GM12878 (cell line): ENCODE results near the gene NLRP9. TPM values are rescaled to one million over a fixed set of nuclear protein-coding genes. Genes with fewer than 3 reads are reported as not detected.

ENCODE experiments used
- polyA plus RNA-seq, 11 experiments: library from polyadenylated mRNA; depleted of rRNA in 4 of 11; unstranded in 6 of 11; stranded (reverse) in 5 of 11; fragments of >200 nt; fragmentation: Nextera tagmentation in 4 of 11; fragmentation: Illumina TruSeq in 1 of 11; extraction: Ambion mirVana in 4 of 11; extraction: Trizol in 1 of 11; gene quantifications; 1 replicate in 1 of 11; 2 replicates in 10 of 11; pipeline versions ENCODE4 v1.2.1 to v1.2.3, GENCODE V29; 2011 to 2016; ENCODE audit warnings: inconsistent platforms in 2 of 11, missing spikeins in 2 of 11, low read depth in 1 of 11
- small RNA-seq: library from RNA; depleted of rRNA; stranded (forward); fragments of <200 nt; gene quantifications from one replicate; pipeline ENCODE3, GENCODE V24; 2014
- total RNA-seq, 4 experiments: library from RNA; depleted of rRNA in 3 of 4; stranded (reverse); fragments of >200 nt in 3 of 4; fragmentation: Illumina TruSeq in 1 of 4; extraction: Trizol in 1 of 4; gene quantifications; 2 replicates each; pipeline versions ENCODE4 v1.2.1 to v1.2.3, GENCODE V29; 2013 to 2021

The NLRP9 gene
- total and polyA plus RNA-seq, 10 of the 15 experiments (the other 5 are each of a cell fraction or from before 2014, with no cell fraction given), result not detected

Small RNA genes lying within 50 kb of the gene (small RNA-seq; reads per million reads assigned to genes)
- not detected for gene AC010525.2

Other genes with a start within 250 kb of the NLRP9 start
Only the 7 nearest of the 20 such genes appear.
- gene ZNF581, start 94.8 kb downstream of the NLRP9 start, total RNA-seq (2014; rRNA removed), result 22.1 and 25.4 TPM in 2 replicates
- gene ZNF581, start 94.8 kb downstream of the NLRP9 start, total RNA-seq (2014; rRNA removed; fragmentation: Illumina TruSeq; extraction: Trizol), result 14.0 and 14.1 TPM in 2 replicates
- 44.9 and 45.4 TPM in 2 replicates for gene ZNF581, start 94.8 kb downstream of the NLRP9 start, total RNA-seq (2021)
- 13.5 and 19.1 TPM in 2 replicates for gene ZNF581, start 94.8 kb downstream of the NLRP9 start, polyA plus RNA-seq (2011; rRNA removed)
- gene ZNF581, start 94.8 kb downstream of the NLRP9 start, polyA plus RNA-seq (2014; fragmentation: Illumina TruSeq; extraction: Trizol), result 7.8 and 13.2 TPM in 2 replicates
- 10 to 100 TPM in 1 of 2 experiments, 1 to 10 TPM in 1; 4.7 to 18.1 TPM for gene ZNF581, start 94.8 kb downstream of the NLRP9 start, polyA plus RNA-seq (2014; fragmentation: Nextera tagmentation; extraction: Ambion mirVana)
- 39.6 and 45.3 TPM in 2 replicates for gene ZNF581, start 94.8 kb downstream of the NLRP9 start, polyA plus RNA-seq (2014; rRNA removed)
- 10 to 100 TPM; 29.1 to 37.0 TPM for gene ZNF581, start 94.8 kb downstream of the NLRP9 start, polyA plus RNA-seq (2016; fragmentation: Nextera tagmentation; extraction: Ambion mirVana)
- 19.2 and 22.5 TPM in 2 replicates for gene CCDC106, start 90.2 kb downstream of the NLRP9 start, total RNA-seq (2014; rRNA removed)
- gene CCDC106, start 90.2 kb downstream of the NLRP9 start, total RNA-seq (2014; rRNA removed; fragmentation: Illumina TruSeq; extraction: Trizol), result 11.9 and 12.7 TPM in 2 replicates
- gene CCDC106, start 90.2 kb downstream of the NLRP9 start, total RNA-seq (2021), result 33.1 and 34.2 TPM in 2 replicates
- gene CCDC106, start 90.2 kb downstream of the NLRP9 start, polyA plus RNA-seq (2011; rRNA removed), result 7.8 and 16.4 TPM in 2 replicates
- gene CCDC106, start 90.2 kb downstream of the NLRP9 start, polyA plus RNA-seq (2014; fragmentation: Illumina TruSeq; extraction: Trizol), result 7.7 and 19.2 TPM in 2 replicates
- gene CCDC106, start 90.2 kb downstream of the NLRP9 start, polyA plus RNA-seq (2014; fragmentation: Nextera tagmentation; extraction: Ambion mirVana), result under 1 TPM; 0.04 to 0.14 TPM
- gene CCDC106, start 90.2 kb downstream of the NLRP9 start, polyA plus RNA-seq (2014; rRNA removed), result 35.9 and 39.9 TPM in 2 replicates
- gene CCDC106, start 90.2 kb downstream of the NLRP9 start, polyA plus RNA-seq (2016; fragmentation: Nextera tagmentation; extraction: Ambion mirVana), result 10 to 100 TPM; 20.4 to 25.7 TPM
- 204 and 228 TPM in 2 replicates for gene U2AF2, start 83.4 kb downstream of the NLRP9 start, total RNA-seq (2014; rRNA removed)
- gene U2AF2, start 83.4 kb downstream of the NLRP9 start, total RNA-seq (2014; rRNA removed; fragmentation: Illumina TruSeq; extraction: Trizol), result 112 and 121 TPM in 2 replicates
- gene U2AF2, start 83.4 kb downstream of the NLRP9 start, total RNA-seq (2021), result 308 and 338 TPM in 2 replicates
- 54.9 and 140 TPM in 2 replicates for gene U2AF2, start 83.4 kb downstream of the NLRP9 start, polyA plus RNA-seq (2011; rRNA removed)
- gene U2AF2, start 83.4 kb downstream of the NLRP9 start, polyA plus RNA-seq (2014; fragmentation: Illumina TruSeq; extraction: Trizol), result 50.9 and 141 TPM in 2 replicates
- gene U2AF2, start 83.4 kb downstream of the NLRP9 start, polyA plus RNA-seq (2014; fragmentation: Nextera tagmentation; extraction: Ambion mirVana), result 1 to 10 TPM; 3.0 to 8.3 TPM
- 284 and 360 TPM in 2 replicates for gene U2AF2, start 83.4 kb downstream of the NLRP9 start, polyA plus RNA-seq (2014; rRNA removed)
- 10 to 100 TPM; 46.2 to 48.9 TPM for gene U2AF2, start 83.4 kb downstream of the NLRP9 start, polyA plus RNA-seq (2016; fragmentation: Nextera tagmentation; extraction: Ambion mirVana)
- 7.7 and 12.0 TPM in 2 replicates for gene EPN1, start 63.2 kb downstream of the NLRP9 start, total RNA-seq (2014; rRNA removed)
- gene EPN1, start 63.2 kb downstream of the NLRP9 start, total RNA-seq (2014; rRNA removed; fragmentation: Illumina TruSeq; extraction: Trizol), result 4.7 and 6.2 TPM in 2 replicates
- 79.8 and 88.5 TPM in 2 replicates for gene EPN1, start 63.2 kb downstream of the NLRP9 start, total RNA-seq (2021)
- 3.4 and 9.3 TPM in 2 replicates for gene EPN1, start 63.2 kb downstream of the NLRP9 start, polyA plus RNA-seq (2011; rRNA removed)
- 2.0 and 6.8 TPM in 2 replicates for gene EPN1, start 63.2 kb downstream of the NLRP9 start, polyA plus RNA-seq (2014; fragmentation: Illumina TruSeq; extraction: Trizol)
- under 1 TPM; 0.11 to 0.16 TPM for gene EPN1, start 63.2 kb downstream of the NLRP9 start, polyA plus RNA-seq (2014; fragmentation: Nextera tagmentation; extraction: Ambion mirVana)
- 36.9 and 47.0 TPM in 2 replicates for gene EPN1, start 63.2 kb downstream of the NLRP9 start, polyA plus RNA-seq (2014; rRNA removed)
- 10 to 100 TPM; 21.8 to 22.1 TPM for gene EPN1, start 63.2 kb downstream of the NLRP9 start, polyA plus RNA-seq (2016; fragmentation: Nextera tagmentation; extraction: Ambion mirVana)
- gene RFPL4A, start 20.7 kb upstream of the NLRP9 start, total RNA-seq (2014; rRNA removed), result 0.22 TPM in 1 of 2 replicates, not detected in the other
- not detected in 2 replicates for gene RFPL4A, start 20.7 kb upstream of the NLRP9 start, total RNA-seq (2014; rRNA removed; fragmentation: Illumina TruSeq; extraction: Trizol)
- gene RFPL4A, start 20.7 kb upstream of the NLRP9 start, total RNA-seq (2021), result not detected in 2 replicates
- 0.19 TPM in 1 of 2 replicates, not detected in the other for gene RFPL4A, start 20.7 kb upstream of the NLRP9 start, polyA plus RNA-seq (2011; rRNA removed)
- gene RFPL4A, start 20.7 kb upstream of the NLRP9 start, polyA plus RNA-seq (2014; fragmentation: Illumina TruSeq; extraction: Trizol), result not detected in 2 replicates
- under 1 TPM in 1 of 2 experiments, not detected in 1; 0.18 TPM for gene RFPL4A, start 20.7 kb upstream of the NLRP9 start, polyA plus RNA-seq (2014; fragmentation: Nextera tagmentation; extraction: Ambion mirVana)
- gene RFPL4A, start 20.7 kb upstream of the NLRP9 start, polyA plus RNA-seq (2014; rRNA removed), result not detected in 2 replicates
- not detected for gene RFPL4A, start 20.7 kb upstream of the NLRP9 start, polyA plus RNA-seq (2016; fragmentation: Nextera tagmentation; extraction: Ambion mirVana)
- not detected in 2 replicates for gene RFPL4AL1, start 30.7 kb upstream of the NLRP9 start, total RNA-seq (2014; rRNA removed)
- not detected in 2 replicates for gene RFPL4AL1, start 30.7 kb upstream of the NLRP9 start, total RNA-seq (2014; rRNA removed; fragmentation: Illumina TruSeq; extraction: Trizol)
- not detected in 2 replicates for gene RFPL4AL1, start 30.7 kb upstream of the NLRP9 start, total RNA-seq (2021)
- gene RFPL4AL1, start 30.7 kb upstream of the NLRP9 start, polyA plus RNA-seq (2011; rRNA removed), result not detected in 2 replicates
- not detected in 2 replicates for gene RFPL4AL1, start 30.7 kb upstream of the NLRP9 start, polyA plus RNA-seq (2014; fragmentation: Illumina TruSeq; extraction: Trizol)
- not detected for gene RFPL4AL1, start 30.7 kb upstream of the NLRP9 start, polyA plus RNA-seq (2014; fragmentation: Nextera tagmentation; extraction: Ambion mirVana)
- gene RFPL4AL1, start 30.7 kb upstream of the NLRP9 start, polyA plus RNA-seq (2014; rRNA removed), result not detected in 2 replicates
- gene RFPL4AL1, start 30.7 kb upstream of the NLRP9 start, polyA plus RNA-seq (2016; fragmentation: Nextera tagmentation; extraction: Ambion mirVana), result not detected
- 0.05 TPM in 1 of 2 replicates, not detected in the other for gene NLRP11, start 93.6 kb upstream of the NLRP9 start, total RNA-seq (2014; rRNA removed)
- gene NLRP11, start 93.6 kb upstream of the NLRP9 start, total RNA-seq (2014; rRNA removed; fragmentation: Illumina TruSeq; extraction: Trizol), result 0.05 TPM in 1 of 2 replicates, not detected in the other
- gene NLRP11, start 93.6 kb upstream of the NLRP9 start, total RNA-seq (2021), result 0.05 TPM in 1 of 2 replicates, not detected in the other
- 16.2 and 18.1 TPM in 2 replicates for gene NLRP11, start 93.6 kb upstream of the NLRP9 start, polyA plus RNA-seq (2011; rRNA removed)
- 0.06 TPM in 2 replicates for gene NLRP11, start 93.6 kb upstream of the NLRP9 start, polyA plus RNA-seq (2014; fragmentation: Illumina TruSeq; extraction: Trizol)
- under 1 TPM; 0.02 to 0.13 TPM for gene NLRP11, start 93.6 kb upstream of the NLRP9 start, polyA plus RNA-seq (2014; fragmentation: Nextera tagmentation; extraction: Ambion mirVana)
- gene NLRP11, start 93.6 kb upstream of the NLRP9 start, polyA plus RNA-seq (2014; rRNA removed), result not detected in 2 replicates
- gene NLRP11, start 93.6 kb upstream of the NLRP9 start, polyA plus RNA-seq (2016; fragmentation: Nextera tagmentation; extraction: Ambion mirVana), result under 1 TPM in 1 of 2 experiments, not detected in 1; 0.09 TPM